CD4-positive, CD25-positive, alpha-beta regulatory T cell (primary cell): ENCODE results near the gene TBCB. TPM values are rescaled to one million over a fixed set of nuclear protein-coding genes. Genes with fewer than 3 reads are reported as not detected.
A peak's percentile ranks its signal among the peaks of the same experiment; 100 is the strongest.
"Not testable (repeated sequence)": the region's sequence is repeated elsewhere in the genome, so short reads cannot be mapped to it uniquely, and the experiment has no call there.

Experiments
- ATAC-seq, 2 donors: fragments of 150-1000 bp; cut with Tn5 transposase; one replicate each; pipeline ENCODE4 v1.10.0; 2021; ENCODE audit warnings: low read depth in 2 of 2, moderate number of reproducible peaks in 2 of 2, moderate library complexity in 1 of 2
- DNase-seq, 3 donors: peaks; one replicate each; pipeline versions ENCODE4 v3.0.0 to v3.0.0-alpha.2; 2012 to 2022; ENCODE audit warnings: mixed read lengths in 1 of 3
- H3K27ac ChIP-seq: one replicate; pipeline ENCODE4 v1.7.0; 2013; ENCODE audit warnings: mild to moderate bottlenecking, low read length; ENCODE audit not compliant: insufficient read depth, poor library complexity, severe bottlenecking
- H3K27me3 ChIP-seq: one replicate; pipeline ENCODE4 v1.7.0; 2013; ENCODE audit warnings: low read length; ENCODE audit not compliant: control insufficient read depth, insufficient read depth
- H3K36me3 ChIP-seq: one replicate; pipeline ENCODE4 v1.7.0; 2013; ENCODE audit warnings: mild to moderate bottlenecking, low read length, moderate library complexity; ENCODE audit not compliant: control insufficient read depth, insufficient read depth
- H3K4me1 ChIP-seq: 2 replicates; pipeline ENCODE4 v1.7.0; 2013; ENCODE audit warnings: mild to moderate bottlenecking, low read length; ENCODE audit not compliant: insufficient read depth, control insufficient read depth, poor library complexity, severe bottlenecking
- H3K4me3 ChIP-seq: one replicate; pipeline ENCODE4 v1.7.0; 2013; ENCODE audit warnings: low read depth, mild to moderate bottlenecking, low read length, moderate library complexity
- H3K9me3 ChIP-seq, 2 experiments: 1 replicate in 1 of 2; 2 replicates in 1 of 2; pipeline ENCODE4 v1.7.0; 2013; ENCODE audit warnings: low read length in 2 of 2, mild to moderate bottlenecking in 1 of 2, moderate library complexity in 1 of 2; ENCODE audit not compliant: control insufficient read depth in 2 of 2
- H3K27ac Mint-ChIP-seq, 3 donors: one replicate each; pipeline ENCODE4 v1.8.0; 2020 to 2022; ENCODE audit warnings: mild to moderate bottlenecking in 3 of 3, mixed read lengths in 3 of 3, moderate library complexity in 2 of 3
- H3K27me3 Mint-ChIP-seq: one replicate; pipeline ENCODE4 v1.8.0; 2022; ENCODE audit warnings: mild to moderate bottlenecking, mixed read lengths
- H3K36me3 Mint-ChIP-seq: one replicate; pipeline ENCODE4 v1.8.0; 2020; ENCODE audit warnings: mixed read lengths
- H3K4me1 Mint-ChIP-seq, 4 donors: one replicate each; pipeline ENCODE4 v1.8.0; 2020 to 2022; ENCODE audit warnings: mixed read lengths in 4 of 4, mild to moderate bottlenecking in 1 of 4
- H3K4me3 Mint-ChIP-seq, 4 donors: one replicate each; pipeline ENCODE4 v1.8.0; 2020 to 2022; ENCODE audit warnings: mild to moderate bottlenecking in 4 of 4, mixed read lengths in 4 of 4, moderate library complexity in 3 of 4
- H3K9me3 Mint-ChIP-seq, 7 donors: one replicate each; pipeline ENCODE4 v1.8.0; 2020 to 2022; ENCODE audit warnings: mixed read lengths in 7 of 7, mild to moderate bottlenecking in 3 of 7, moderate library complexity in 2 of 7
- polyA plus RNA-seq, 4 donors: library from polyadenylated mRNA; unstranded; fragments of 300-500 nt; fragmentation: Illumina TruSeq; gene quantifications; one replicate each; pipeline ENCODE4 v1.2.3, GENCODE V29; 2021
- total RNA-seq: library from RNA; stranded (reverse); gene quantifications from one replicate; pipeline ENCODE4 v1.2.3, GENCODE V29; 2022

The TBCB gene, protein sequence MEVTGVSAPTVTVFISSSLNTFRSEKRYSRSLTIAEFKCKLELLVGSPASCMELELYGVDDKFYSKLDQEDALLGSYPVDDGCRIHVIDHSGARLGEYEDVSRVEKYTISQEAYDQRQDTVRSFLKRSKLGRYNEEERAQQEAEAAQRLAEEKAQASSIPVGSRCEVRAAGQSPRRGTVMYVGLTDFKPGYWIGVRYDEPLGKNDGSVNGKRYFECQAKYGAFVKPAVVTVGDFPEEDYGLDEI
- 129 TPM for total RNA-seq
- 100 to 1,000 TPM; 235 to 346 (median 289) TPM for polyA plus RNA-seq

DNA sequence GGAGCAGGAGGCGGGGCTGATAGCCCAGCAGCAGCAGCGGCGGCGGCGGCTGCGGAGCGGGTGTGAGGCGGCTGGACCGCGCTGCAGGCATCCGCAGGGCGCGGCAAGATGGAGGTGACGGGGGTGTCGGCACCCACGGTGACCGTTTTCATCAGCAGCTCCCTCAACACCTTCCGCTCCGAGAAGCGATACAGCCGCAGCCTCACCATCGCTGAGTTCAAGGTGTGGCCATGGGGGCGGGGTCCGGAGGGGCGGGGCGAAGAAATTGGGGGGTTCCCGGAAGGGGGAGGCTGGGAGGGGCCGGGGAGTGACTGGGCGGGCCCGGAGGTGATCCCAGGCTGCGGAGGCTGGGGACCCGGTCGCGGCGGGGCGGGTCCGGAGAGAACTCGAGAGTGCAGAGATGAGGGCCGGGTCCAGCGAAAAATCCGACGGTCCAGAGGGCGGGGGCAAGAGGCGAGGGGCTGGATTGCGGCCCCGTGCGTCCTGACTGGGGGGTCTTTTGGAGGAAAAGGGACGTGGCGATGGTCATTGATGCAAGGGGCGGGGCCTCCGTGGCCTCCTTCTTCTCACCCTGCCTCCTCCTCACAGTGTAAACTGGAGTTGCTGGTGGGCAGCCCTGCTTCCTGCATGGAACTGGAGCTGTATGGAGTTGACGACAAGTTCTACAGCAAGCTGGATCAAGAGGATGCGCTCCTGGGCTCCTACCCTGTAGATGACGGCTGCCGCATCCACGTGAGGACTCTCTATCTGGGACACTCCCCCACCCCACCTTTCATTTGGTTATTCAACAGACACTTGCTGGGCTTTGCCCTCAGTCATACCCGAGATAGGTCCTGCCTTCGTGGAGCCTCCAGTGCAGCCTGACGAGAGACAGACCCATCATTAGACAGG, at the start of gene TBCB:
TBCB (plus strand) TSS at position 16 of the 891 bp plus-strand sequence; CDS start at position 109, 93 bp downstream.
- Mint-ChIP-seq H3K27me3 (peaks cover 8% of the 10 kb centered on the region), H3K4me1 (peaks cover 0 to 57% (median 32%) of the 10 kb centered on the region in 4 donors), H3K27ac (peak within 1 kb of the TSS; percentile 97 to 100 (median 99)), H3K4me3 (peak within 1 kb of the TSS; percentile 90 to 99 (median 97)), H3K9me3 (no peaks in the 10 kb centered on the region), H3K36me3 (peaks cover 21% of the 10 kb centered on the region)
- peaks cover 34% of the 10 kb centered on the region for H3K4me1 ChIP-seq
- no peaks in the 10 kb centered on the region for H3K27me3 ChIP-seq
- H3K27ac ChIP-seq: peak within 1 kb of the TSS; percentile 84
- H3K36me3 ChIP-seq: peaks cover 28% of the 10 kb centered on the region
- no peaks in the 10 kb centered on the region for H3K9me3 ChIP-seq
- H3K4me3 ChIP-seq: peak within 1 kb of the TSS; percentile 83
- DNase-seq (peak in 2 of 3 donors; percentile 13 to 87), ATAC-seq (peak; percentile 43 to 47)

DNA sequence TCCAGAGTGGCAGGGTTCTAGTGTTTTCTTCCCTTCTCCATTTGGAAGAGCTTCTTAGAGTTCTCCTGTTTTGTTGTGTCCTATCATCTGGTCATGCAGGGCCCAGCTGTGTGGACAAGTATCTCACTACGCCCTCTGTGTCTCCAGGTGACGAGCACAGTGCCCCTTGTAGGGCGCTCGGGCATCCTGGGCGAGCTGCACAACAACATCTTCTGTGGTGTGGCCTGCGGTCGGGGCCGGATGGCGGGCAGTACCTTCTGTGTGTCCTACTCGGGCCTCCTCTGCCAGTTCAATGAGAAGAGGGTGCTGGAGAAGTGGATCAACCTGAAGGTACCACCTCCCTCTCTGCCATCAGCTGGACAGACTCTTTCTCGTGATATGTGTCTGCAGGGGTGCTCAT, 47.6 kb upstream of the TBCB start:
- H3K27me3 Mint-ChIP-seq: no peaks in the 10 kb centered on the region
- H3K27ac Mint-ChIP-seq: no peak overlapping the region
- H3K9me3 Mint-ChIP-seq: peaks cover 0 to 2% (median 0%) of the 10 kb centered on the region in 7 donors
- no peak for DNase-seq
- Histone ChIP-seq H3K27ac (no peak overlapping the region), H3K4me3 (no peak overlapping the region), H3K9me3 (no peaks in the 10 kb centered on the region), H3K36me3 (no peaks in the 10 kb centered on the region), H3K4me1 (no peaks in the 10 kb centered on the region), H3K27me3 (no peaks in the 10 kb centered on the region)
- H3K4me1 Mint-ChIP-seq: no peaks in the 10 kb centered on the region
- ATAC-seq: no peak
- H3K4me3 Mint-ChIP-seq: no peak overlapping the region
- no peaks in the 10 kb centered on the region for H3K36me3 Mint-ChIP-seq

DNA sequence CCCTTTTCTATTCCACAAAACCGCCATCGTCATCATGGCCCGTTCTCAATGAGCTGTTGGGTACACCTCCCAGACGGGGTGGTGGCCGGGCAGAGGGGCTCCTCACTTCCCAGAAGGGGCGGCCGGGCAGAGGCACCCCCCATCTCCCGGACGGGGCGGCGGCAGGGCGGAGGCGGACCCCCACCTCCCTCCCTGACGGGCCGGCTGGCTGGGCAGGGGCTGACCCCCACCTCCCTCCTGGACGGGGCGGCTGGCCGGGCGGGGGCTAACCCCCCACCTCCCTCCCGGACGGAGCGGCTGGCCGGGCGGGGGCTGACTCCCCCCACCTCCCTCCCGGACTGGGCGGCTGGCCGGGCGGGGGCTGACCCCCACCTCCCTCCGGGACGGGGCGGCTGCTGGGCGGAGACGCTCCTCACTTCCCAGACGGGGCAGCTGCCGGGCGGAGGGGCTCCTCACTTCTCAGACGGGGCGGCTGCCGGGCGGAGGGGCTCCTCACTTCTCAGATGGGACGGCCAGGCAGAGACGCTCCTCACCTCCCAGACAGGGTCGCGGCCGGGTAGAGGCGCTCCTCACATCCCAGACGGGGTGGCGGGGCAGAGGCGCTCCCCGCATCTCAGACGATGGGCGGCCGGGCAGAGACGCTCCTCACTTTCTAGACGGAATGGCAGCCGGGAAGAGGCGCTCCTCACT, 46.3 kb upstream of the TBCB start:
- not testable (repeated sequence) for H3K4me3 Mint-ChIP-seq, H3K4me1 Mint-ChIP-seq, H3K27ac Mint-ChIP-seq, H3K9me3 Mint-ChIP-seq, H3K4me1 ChIP-seq, H3K36me3 ChIP-seq, H3K9me3 ChIP-seq, H3K4me3 ChIP-seq, H3K36me3 Mint-ChIP-seq, H3K27me3 Mint-ChIP-seq, ATAC-seq, H3K27me3 ChIP-seq, DNase-seq, H3K27ac ChIP-seq

- no peaks in the 10 kb centered on the region for H3K4me1 ChIP-seq
- H3K9me3 Mint-ChIP-seq: no peaks in the 10 kb centered on the region
- no peak overlapping the region for H3K4me3 ChIP-seq
- no peak for DNase-seq
- no peaks in the 10 kb centered on the region for H3K4me1 Mint-ChIP-seq
- no peak overlapping the region for H3K27ac ChIP-seq
- no peaks in the 10 kb centered on the region for H3K27me3 Mint-ChIP-seq
- no peak for ATAC-seq
- no peaks in the 10 kb centered on the region for H3K36me3 ChIP-seq
- H3K27me3 ChIP-seq: no peaks in the 10 kb centered on the region
- no peak overlapping the region for H3K27ac Mint-ChIP-seq
- no peak overlapping the region for H3K4me3 Mint-ChIP-seq
- H3K9me3 ChIP-seq: no peaks in the 10 kb centered on the region
- no peaks in the 10 kb centered on the region for H3K36me3 Mint-ChIP-seq
Observed at GRCh38 chr19:36072081-36072480, 43.2 kb upstream of the TBCB start.

- no peak overlapping the region for H3K4me3 Mint-ChIP-seq
- H3K27me3 ChIP-seq: no peaks in the 10 kb centered on the region
- no peaks in the 10 kb centered on the region for H3K4me1 Mint-ChIP-seq
- no peaks in the 10 kb centered on the region for H3K9me3 Mint-ChIP-seq
- H3K36me3 Mint-ChIP-seq: no peaks in the 10 kb centered on the region
- no peak for ATAC-seq
- no peaks in the 10 kb centered on the region for H3K36me3 ChIP-seq
- DNase-seq: no peak
- no peak overlapping the region for H3K27ac ChIP-seq
- no peak overlapping the region for H3K4me3 ChIP-seq
- no peaks in the 10 kb centered on the region for H3K4me1 ChIP-seq
- H3K27me3 Mint-ChIP-seq: no peaks in the 10 kb centered on the region
- H3K9me3 ChIP-seq: no peaks in the 10 kb centered on the region
- H3K27ac Mint-ChIP-seq: peak overlapping the region in 1 of 3 donors; percentile 46
Observed at GRCh38 chr19:36073121-36073876, 42.0 kb upstream of the TBCB start.

- H3K27ac Mint-ChIP-seq: peak overlapping the region in 1 of 3 donors; percentile 1
Observed at GRCh38 chr19:36079389-36079945, 35.8 kb upstream of the TBCB start.

DNA sequence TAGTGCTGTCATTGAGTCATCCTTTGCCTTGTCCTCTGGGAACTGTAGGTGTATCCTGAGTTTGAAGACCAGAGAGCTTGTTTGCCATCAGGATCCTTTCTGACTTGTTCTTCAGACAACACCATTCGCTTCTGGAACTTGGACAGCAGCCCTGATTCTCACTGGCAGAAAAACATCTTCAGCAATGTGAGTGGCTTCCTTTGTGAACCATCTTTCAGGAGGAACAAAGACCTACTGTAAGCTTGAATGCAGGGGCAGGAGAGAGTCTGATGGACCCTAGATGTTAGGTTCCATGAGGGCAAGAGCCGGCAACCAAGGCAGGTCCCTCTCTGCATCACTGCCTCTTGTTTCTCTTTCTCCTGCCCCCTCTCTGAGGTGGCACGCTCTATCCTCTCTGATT, 33.9 kb upstream of the TBCB start:
- Histone ChIP-seq H3K27me3 (no peaks in the 10 kb centered on the region), H3K9me3 (no peaks in the 10 kb centered on the region), H3K36me3 (peaks cover 6% of the 10 kb centered on the region), H3K27ac (no peak overlapping the region), H3K4me3 (no peak overlapping the region), H3K4me1 (no peaks in the 10 kb centered on the region)
- ATAC-seq (no peak), DNase-seq (no peak)
- Mint-ChIP-seq H3K36me3 (peaks cover 9% of the 10 kb centered on the region), H3K4me1 (peaks cover 0 to 2% (median 0%) of the 10 kb centered on the region in 4 donors), H3K9me3 (no peaks in the 10 kb centered on the region), H3K4me3 (no peak overlapping the region), H3K27ac (no peak overlapping the region), H3K27me3 (no peaks in the 10 kb centered on the region)

More at GRCh38 chr19:36079389-36079945, 35.8 kb upstream of the TBCB start:
- no peak overlapping the region for H3K27ac ChIP-seq
- no peak for DNase-seq
- H3K4me1 ChIP-seq: no peaks in the 10 kb centered on the region
- Mint-ChIP-seq H3K27me3 (no peaks in the 10 kb centered on the region), H3K36me3 (peaks cover 6% of the 10 kb centered on the region), H3K4me3 (no peak overlapping the region), H3K4me1 (peaks cover 0 to 2% (median 0%) of the 10 kb centered on the region in 4 donors), H3K9me3 (no peaks in the 10 kb centered on the region)
- no peak overlapping the region for H3K4me3 ChIP-seq
- no peaks in the 10 kb centered on the region for H3K9me3 ChIP-seq
- H3K36me3 ChIP-seq: peaks cover 6% of the 10 kb centered on the region
- no peak for ATAC-seq
- no peaks in the 10 kb centered on the region for H3K27me3 ChIP-seq
